Esophagus muscularis mucosa (tissue), 4 donors: ENCODE data around the gene RIPK1.

Experiments
- EP300 ChIP-seq: sonication (generic); formaldehyde crosslinking; IDR thresholded peaks from one replicate; pipeline ENCODE4 v1.6.1; 2017; ENCODE audit warnings: antibody characterized with exemption
- POLR2A ChIP-seq: fragments of 450-650 bp; IDR thresholded peaks from one replicate; pipeline ENCODE4 v1.6.1; 2017; ENCODE audit warnings: antibody characterized with exemption, moderate library complexity, mild to moderate bottlenecking, low read depth
- POLR2AphosphoS5 ChIP-seq, 2 donors: sonication (generic); formaldehyde crosslinking; IDR thresholded peaks; one replicate each; pipeline ENCODE4 v1.6.1; 2017; ENCODE audit warnings: antibody characterized with exemption in 2 of 2
- TF ChIP-seq, protein P1 (sequence below), 3 experiments: fragments of 200-600 bp in 2 of 3; fragments of 450-650 bp in 1 of 3; sonication (generic) in 2 of 3; IDR thresholded peaks; one replicate each; pipeline ENCODE4 v1.5.1; 2017 to 2019; ENCODE audit warnings: antibody characterized with exemption in 3 of 3, mild to moderate bottlenecking in 2 of 3, moderate library complexity in 1 of 3

DNA sequence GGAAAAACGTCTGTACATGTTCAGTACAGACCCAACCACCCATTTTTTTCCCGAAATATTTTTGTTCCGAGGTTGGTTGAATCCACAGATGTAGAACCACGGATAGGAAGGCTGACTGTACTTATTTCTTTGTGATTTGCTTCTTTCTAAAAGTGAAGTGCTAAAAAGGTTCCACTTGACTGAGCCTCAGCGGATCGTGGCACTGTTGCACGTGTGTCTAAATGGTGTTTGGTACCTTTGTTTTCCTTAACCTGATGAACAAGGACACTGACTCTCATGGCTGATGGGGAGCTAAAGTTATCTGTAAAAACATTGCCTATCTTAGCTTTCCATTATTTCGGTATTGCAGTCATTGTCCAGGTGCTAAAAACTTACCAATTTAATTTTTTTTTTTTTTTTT is 56.4 kb downstream of the RIPK1 start:
- TF ChIP-seq, protein P1, sequence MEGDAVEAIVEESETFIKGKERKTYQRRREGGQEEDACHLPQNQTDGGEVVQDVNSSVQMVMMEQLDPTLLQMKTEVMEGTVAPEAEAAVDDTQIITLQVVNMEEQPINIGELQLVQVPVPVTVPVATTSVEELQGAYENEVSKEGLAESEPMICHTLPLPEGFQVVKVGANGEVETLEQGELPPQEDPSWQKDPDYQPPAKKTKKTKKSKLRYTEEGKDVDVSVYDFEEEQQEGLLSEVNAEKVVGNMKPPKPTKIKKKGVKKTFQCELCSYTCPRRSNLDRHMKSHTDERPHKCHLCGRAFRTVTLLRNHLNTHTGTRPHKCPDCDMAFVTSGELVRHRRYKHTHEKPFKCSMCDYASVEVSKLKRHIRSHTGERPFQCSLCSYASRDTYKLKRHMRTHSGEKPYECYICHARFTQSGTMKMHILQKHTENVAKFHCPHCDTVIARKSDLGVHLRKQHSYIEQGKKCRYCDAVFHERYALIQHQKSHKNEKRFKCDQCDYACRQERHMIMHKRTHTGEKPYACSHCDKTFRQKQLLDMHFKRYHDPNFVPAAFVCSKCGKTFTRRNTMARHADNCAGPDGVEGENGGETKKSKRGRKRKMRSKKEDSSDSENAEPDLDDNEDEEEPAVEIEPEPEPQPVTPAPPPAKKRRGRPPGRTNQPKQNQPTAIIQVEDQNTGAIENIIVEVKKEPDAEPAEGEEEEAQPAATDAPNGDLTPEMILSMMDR (IDR thresholded peaks at IDR 0.05), result no peak
- no peak for TF ChIP-seq POLR2A
- TF ChIP-seq EP300, result no peak
- no peak for TF ChIP-seq POLR2AphosphoS5 (IDR thresholded peaks at IDR 0.05)
